DOHH2 (cell line): ENCODE data around the gene MYO10.

Experiments
- CTCF ChIP-seq: fragments of 200-600 bp; sonication (generic); IDR thresholded peaks from one replicate; pipeline ENCODE4 v1.5.1; 2014; ENCODE audit warnings: antibody characterized with exemption, mild to moderate bottlenecking, low read depth, low read length; ENCODE audit not compliant: poor library complexity, severe bottlenecking
- EZH2phosphoT487 ChIP-seq: fragments of 200-600 bp; sonication (generic); IDR thresholded peaks from 2 replicates; pipeline ENCODE4 v1.6.1; 2017; ENCODE audit warnings: borderline replicate concordance, mild to moderate bottlenecking, antibody characterized with exemption, low read length, moderate library complexity, mixed read lengths

GRCh38 chr5:16616536-16617273 is 319.4 kb downstream of the MYO10 start, which contains the start of gene RETREG1:
- TF ChIP-seq CTCF = no peak
- no peak; the same call in 1 of the 2 replicates for TF ChIP-seq EZH2phosphoT487
